Testis (tissue), 2 donors: ENCODE results near the gene ABITRAM.

ENCODE experiments used
- CTCF ChIP-seq, 3 experiments: fragments of 450-650 bp in 2 of 3; fragments of 200-600 bp in 1 of 3; sonication (generic) in 1 of 3; IDR thresholded peaks; one replicate each; pipeline ENCODE4 v1.5.1; 2016 to 2019; ENCODE audit warnings: antibody characterized with exemption in 3 of 3, mild to moderate bottlenecking in 2 of 3, moderate library complexity in 1 of 3
- POLR2A ChIP-seq: fragments of 450-650 bp; IDR thresholded peaks from one replicate; pipeline ENCODE4 v1.6.1; 2017; ENCODE audit warnings: antibody characterized with exemption, mild to moderate bottlenecking, moderate library complexity

- TF ChIP-seq CTCF (IDR thresholded peaks at IDR 0.05) (no peak), POLR2A (no peak)
Measured at GRCh38 chr9:108937561-108938305, 3.5 kb downstream of the ABITRAM start.
